GM18867 (cell line): ENCODE measurements around the gene TMIGD1.

ENCODE experiments used
- ATAC-seq: cut with Tn5 transposase; IDR thresholded peaks from one replicate; pipeline ENCODE4 v1.9.1; 2021; ENCODE audit warnings: mild to moderate bottlenecking, moderate library complexity; ENCODE audit not compliant: unreplicated experiment

Gene TMIGD1

DNA sequence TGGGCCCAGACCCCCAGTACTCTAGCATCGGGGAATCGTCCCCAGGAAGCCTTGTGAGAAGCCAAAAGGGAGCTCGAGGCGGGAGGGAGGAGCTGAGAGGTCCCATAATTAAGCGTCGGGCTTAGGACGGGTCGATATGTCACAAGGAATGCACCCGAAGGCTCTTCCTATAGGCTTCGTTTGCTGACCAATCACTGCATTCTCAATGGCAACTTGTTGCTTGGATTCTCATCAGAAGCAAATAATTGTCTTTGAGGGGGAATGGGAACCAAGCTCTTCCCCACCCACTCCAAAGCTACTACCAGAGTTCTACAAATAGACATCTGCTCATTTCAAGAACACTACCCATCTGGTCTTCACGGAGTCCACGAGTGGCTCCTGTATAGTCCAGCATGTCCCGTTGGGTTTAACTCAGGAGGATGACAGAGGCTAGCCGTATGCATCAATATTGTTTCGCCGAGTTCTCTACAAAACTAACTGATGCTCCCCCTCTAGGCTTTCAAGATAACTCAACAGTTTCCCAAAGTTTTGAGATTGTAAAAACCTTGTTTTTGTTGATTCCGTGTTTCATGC lies 41.5 kb downstream of the TMIGD1 start:
- peak; percentile 6 for ATAC-seq

DNA sequence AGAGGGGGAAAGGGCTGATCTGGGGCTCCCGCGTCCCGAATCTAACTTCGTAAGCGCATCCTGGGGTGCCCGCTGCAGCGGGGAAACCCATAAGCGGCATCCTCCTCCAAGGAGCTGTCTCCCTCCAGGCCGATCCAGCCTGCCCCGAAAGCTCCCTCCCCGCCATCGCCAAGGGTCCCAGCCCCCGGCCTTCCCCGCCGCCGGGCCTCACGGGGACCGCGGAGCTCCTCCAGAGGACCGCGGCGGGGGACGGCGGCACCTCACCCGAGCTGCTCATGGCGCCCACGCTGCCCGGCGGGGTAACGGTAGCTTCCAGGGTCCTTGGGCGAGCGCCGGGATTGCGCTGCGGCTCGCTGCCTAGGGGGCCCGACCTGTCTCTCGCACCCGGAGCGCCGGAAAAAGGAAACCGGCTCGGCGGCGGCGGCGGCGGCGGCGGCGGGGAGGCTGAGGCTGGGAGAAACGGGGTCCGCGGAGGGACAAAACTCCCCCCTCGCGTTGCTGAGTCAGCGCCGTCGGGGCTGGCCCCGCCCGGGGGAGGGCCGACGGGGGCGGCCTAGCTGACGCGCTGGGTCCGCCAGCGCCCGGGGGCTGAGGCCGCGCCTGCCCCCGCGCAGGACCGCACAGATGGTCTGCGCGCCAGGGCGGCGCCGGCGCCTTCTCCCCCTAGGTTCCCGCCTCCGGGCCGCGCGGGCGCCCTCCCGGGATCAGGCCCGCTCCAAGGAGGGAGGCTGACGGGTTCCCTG lies 42.1 kb downstream of the TMIGD1 start, which contains the start of gene BLMH:
TSS of gene BLMH (minus strand) at position 402 of the 743 bp plus-strand sequence. CDS start at position 277, 125 bp downstream.
- ATAC-seq = peak; percentile 82

DNA sequence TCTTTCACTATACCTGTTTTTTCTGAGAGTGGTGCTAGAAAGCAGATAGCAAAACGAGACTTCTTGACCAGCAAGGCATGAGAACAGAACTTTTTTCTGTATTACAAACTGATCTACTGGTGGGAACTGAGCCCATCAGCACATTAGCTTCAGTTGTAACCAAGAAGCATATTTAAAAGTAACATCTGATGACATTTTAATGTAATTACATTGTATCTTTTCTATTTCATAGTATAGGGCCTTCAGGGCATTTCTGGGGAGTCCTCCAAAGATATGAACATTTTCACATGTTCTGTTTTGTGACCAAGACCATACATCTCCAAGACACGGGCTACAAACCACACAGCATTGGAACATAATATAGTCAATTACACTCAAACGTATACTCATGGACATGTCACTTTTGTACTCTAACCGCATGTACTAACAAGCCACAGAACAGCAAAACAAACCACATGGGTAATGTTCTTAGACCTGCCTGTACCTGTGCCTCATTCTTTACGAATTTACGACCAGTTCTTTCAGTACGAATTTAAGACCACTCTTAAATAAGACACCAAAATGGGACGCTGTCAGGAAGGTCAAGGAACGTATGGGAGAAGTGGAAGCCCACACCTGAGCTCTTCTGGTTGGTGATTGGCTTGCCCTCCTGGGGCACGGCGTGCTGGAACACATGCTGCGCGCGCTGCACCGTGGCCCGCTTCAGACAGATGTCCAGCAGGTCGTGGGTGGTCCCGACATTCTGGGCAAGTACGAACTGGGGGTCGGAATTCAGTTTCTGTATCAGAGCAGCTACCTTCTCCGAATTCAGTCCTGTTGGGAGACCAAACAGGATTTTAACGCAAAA lies 42.9 kb downstream of the TMIGD1 start:
- no peak for ATAC-seq

DNA sequence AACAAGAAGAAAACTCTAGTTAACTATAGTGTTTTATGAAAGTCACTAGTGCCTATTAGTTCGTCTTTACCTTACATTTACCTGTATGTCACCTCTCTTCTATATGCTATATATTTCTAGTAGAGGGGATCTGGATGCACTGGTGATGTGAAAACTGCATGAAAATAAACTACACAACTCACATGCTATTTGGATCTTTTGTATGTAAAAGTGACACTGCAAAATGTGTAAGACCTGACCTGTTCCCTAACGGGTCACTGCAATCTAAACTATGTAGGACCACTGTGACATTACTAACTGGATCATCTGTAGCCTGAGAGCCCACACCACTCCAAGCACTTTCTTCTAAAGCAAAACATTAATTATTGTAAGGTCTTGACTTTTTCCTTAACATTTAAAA lies 43.8 kb downstream of the TMIGD1 start:
- ATAC-seq = no peak

DNA sequence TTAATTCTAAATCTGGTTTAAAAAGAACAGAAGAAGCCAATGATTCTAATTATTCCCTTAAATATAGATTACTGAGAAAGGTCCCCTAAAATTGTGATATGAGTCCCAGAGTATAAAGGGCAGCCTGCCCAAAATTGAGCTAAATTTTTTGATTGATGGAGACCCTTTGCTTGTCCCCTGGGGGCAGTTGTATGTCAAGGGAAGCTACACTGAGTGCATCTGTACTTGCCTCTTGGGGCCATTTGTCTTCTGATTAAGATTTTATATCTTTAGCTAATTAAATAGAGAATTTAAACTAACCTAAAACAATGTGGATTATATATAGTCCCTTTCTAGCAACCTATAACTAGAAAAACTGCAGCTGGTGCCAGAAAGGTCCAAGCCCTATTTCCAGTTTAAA lies 54.7 kb downstream of the TMIGD1 start:
- no peak for ATAC-seq

DNA sequence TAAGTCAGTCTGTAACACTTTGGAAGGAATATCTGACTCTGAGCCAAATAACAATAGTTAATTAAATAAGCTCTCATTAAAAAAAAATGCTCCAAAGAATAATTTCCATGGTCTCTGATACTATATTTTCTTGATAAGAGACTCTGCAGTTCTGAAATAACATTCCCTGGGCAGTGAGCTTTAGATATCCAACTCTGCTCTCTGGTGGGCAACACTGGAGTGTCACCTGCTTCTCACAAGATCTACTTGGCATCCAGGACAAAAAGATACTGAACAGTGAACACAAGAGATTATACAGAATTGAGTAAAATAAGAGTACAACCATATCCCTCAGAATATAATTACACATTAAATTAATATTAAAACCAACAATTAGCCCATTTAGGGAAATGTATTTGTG lies 55.8 kb downstream of the TMIGD1 start:
- no peak for ATAC-seq

DNA sequence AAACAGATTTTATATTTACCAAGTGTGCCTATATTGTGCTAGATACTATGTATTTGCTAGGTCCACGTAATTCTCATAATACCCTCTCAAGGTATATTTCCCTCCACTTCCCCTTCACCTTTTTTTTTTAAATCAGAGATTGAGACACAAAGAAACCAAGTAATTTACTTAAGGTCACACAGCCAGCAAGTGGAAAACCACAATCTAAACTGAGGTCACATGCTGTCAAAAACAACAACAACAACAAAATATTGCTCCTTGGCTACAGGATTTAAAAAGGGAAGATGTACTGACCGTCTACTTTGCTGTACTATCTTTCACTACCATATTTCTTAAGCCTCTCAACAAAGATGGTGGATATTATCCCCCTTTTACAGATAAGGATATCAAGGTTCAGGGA lies 57.9 kb downstream of the TMIGD1 start:
- ATAC-seq = no peak

DNA sequence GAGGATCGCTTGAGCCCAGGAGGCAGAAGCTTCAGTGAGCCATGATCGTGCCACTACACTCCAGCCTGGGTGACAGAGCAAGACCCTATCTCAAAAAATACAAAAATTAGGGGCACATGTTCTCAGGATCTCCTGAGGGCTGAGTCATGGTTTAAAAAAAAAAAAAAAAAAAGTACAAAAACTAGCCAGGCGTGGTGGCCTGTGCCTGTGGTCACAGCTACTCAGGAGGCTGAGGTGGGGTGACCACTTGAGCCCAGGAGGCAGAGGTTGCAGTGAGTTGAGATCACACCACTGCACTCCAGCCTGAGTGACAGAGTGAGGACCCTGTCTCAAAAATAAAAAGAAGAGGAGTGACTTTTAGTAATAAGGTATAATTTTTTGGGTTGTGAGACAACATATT lies 59.0 kb downstream of the TMIGD1 start:
- ATAC-seq = no peak

DNA sequence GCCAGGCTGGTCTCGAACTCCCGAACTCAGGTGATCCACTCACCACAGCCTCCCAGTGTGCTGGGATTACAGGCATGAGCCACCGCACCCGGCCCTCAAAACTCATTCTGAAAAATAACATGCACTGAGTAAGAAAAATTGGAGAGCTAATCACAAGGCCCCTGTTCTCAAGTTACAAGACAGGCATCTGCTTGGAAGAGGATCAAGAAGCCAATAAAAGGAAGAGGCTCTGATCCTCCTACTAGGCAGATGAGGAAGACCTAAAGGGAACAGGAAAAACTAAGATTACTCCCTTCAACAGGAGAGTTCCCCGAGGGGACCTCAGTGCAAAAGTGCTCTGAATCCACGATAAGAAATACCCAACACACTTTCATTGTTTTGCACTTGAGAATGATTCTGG lies 60.5 kb downstream of the TMIGD1 start:
- ATAC-seq = no peak

DNA sequence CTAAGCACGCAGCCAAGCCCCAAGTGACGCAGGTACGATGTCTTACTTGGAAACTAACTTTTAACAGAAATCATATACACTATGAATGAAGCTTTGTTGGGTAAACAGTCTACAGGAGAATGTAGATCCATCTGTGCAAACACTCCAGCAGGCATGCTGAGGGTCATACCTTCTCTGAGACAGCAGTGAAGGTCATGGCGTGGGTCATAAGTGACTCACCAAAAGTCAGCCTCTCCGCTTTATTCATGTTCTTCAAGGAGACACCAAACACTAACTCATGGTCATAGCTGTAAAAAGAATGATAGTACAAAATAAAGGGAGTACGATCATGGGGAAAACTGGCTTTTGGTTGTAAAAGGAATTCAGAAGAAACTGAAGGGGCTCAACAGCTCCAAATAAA lies 62.8 kb downstream of the TMIGD1 start:
- ATAC-seq = no peak

DNA sequence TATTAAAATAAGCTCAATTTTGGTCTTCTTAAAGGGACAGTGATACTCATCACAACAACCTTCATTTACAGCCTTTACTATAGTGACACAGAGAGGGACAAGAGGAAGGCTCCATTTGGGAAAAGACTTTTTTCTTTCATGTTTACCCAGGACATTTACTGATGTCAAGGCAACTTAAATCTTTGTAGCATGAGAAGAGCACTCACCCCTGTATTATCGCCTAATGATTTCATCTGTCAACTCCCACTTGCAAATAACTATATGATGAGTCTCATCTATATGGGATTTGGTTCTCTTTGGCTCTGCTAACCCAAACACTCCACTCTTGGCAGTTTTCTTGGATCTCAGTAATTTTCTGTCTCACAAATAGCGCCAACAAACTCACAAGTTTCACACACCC lies 66.2 kb downstream of the TMIGD1 start:
- ATAC-seq = no peak
